IPS-NIHi7 (cell line): ENCODE results near the gene PLAGL1.
A peak's percentile ranks its signal among the peaks of the same experiment; 100 is the strongest.
"Not testable (repeated sequence)": the region's sequence is repeated elsewhere in the genome, so short reads cannot be mapped to it uniquely, and the experiment has no call there.

Experiments
- DNase-seq: peaks from one replicate; pipeline ENCODE4 v3.0.0; 2012; ENCODE audit warnings: mixed read lengths; ENCODE audit errors: extremely low spot score

PLAGL1 gene

GRCh38 chr6:144008120-144008811 lies at the start of gene PLAGL1:
Gene PLAGL1 (minus strand): TSS chr6:144008259. CDS start chr6:143948136, 60,123 bp downstream.
- DNase-seq, result peak; percentile 73

GRCh38 chr6:144055121-144055931 lies 47.3 kb upstream of the PLAGL1 start:
- DNase-seq, result no peak

- DNase-seq, result no peak
Observed at GRCh38 chr6:144053601-144054000, 45.5 kb upstream of the PLAGL1 start.

GRCh38 chr6:144052488-144052887 lies 44.4 kb upstream of the PLAGL1 start:
- DNase-seq, result no peak

GRCh38 chr6:144049386-144049785 lies 41.3 kb upstream of the PLAGL1 start:
- no peak for DNase-seq

GRCh38 chr6:144047688-144048087 lies 39.6 kb upstream of the PLAGL1 start:
- DNase-seq, result no peak

GRCh38 chr6:144046672-144047071 lies 38.6 kb upstream of the PLAGL1 start:
- not testable (repeated sequence) for DNase-seq

GRCh38 chr6:144044989-144045388 lies 36.9 kb upstream of the PLAGL1 start:
- DNase-seq, result not testable (repeated sequence)

GRCh38 chr6:144036835-144037195 lies 28.8 kb upstream of the PLAGL1 start:
- DNase-seq, result no peak

GRCh38 chr6:144036064-144036834 lies 28.2 kb upstream of the PLAGL1 start:
- DNase-seq, result peak; percentile 46

- no peak for DNase-seq
Observed at GRCh38 chr6:144035416-144035815, 27.4 kb upstream of the PLAGL1 start.

- DNase-seq, result no peak
Observed at GRCh38 chr6:144033816-144034735, 26.0 kb upstream of the PLAGL1 start.

GRCh38 chr6:144029452-144029851 lies 21.4 kb upstream of the PLAGL1 start:
- no peak for DNase-seq

GRCh38 chr6:144027932-144028587 lies 20.0 kb upstream of the PLAGL1 start:
- DNase-seq, result no peak

- no peak for DNase-seq
Observed at GRCh38 chr6:144023216-144023615, 15.2 kb upstream of the PLAGL1 start.

- DNase-seq, result no peak
Observed at GRCh38 chr6:144019929-144020328, 11.9 kb upstream of the PLAGL1 start.

GRCh38 chr6:144017166-144018094 lies 9.4 kb upstream of the PLAGL1 start:
- no peak for DNase-seq

GRCh38 chr6:144013486-144013909 lies 5.4 kb upstream of the PLAGL1 start:
- peak; percentile 69 for DNase-seq

- DNase-seq, result no peak
Observed at GRCh38 chr6:144012534-144012933, 4.5 kb upstream of the PLAGL1 start.

- DNase-seq, result not testable (repeated sequence)
Observed at GRCh38 chr6:144009628-144010027, 1.6 kb upstream of the PLAGL1 start.
